Measurements from ENCODE around the gene KLHDC3. TPM values are rescaled to one million over a fixed set of nuclear protein-coding genes. Genes with fewer than 3 reads are reported as not detected.
A peak's percentile ranks its signal among the peaks of the same experiment; 100 is the strongest.

The KLHDC3 gene
- total RNA-seq, 4 donors from 2014 or later, result 49.3 to 86.1 (median 63.1) TPM

DNA sequence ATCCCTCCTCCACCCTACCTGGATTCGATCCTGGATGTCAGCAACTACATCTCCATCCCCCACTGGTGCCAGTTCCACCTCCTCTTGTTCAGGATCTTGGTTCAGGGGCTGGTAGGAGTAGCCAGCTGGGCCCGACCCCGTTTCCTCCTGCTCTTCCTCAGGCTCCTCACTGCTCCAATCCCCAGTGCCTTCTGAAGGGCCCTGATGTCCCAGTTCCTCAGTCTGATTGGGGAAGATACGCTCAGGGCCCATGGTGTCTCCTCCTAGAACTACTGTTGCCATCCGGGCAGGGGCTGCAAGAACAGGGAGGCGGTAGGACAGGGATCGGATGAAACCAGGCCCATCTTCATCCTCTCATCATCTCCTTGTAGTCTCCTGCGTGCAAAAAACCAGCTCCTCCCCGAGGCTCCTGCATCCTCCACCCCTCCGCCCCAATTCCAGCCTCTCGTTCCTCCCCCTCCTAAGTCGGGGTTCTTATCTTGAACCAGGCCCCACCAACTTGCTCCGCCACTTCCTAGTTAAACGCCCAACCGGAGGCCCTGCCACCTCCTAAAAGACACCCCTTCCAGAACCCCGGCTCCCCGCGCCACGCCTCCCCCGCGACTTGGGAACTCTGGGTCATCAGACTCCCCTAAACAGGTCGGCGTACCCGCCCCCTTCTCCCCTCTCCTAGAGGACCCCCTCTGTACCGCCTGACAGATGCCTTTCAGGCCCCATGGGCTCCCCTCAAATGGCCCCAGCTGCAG lies 779 bp upstream of the KLHDC3 start:
- Histone ChIP-seq H3K27me3 (no peaks in the 10 kb centered on the region), H3K27ac (peak overlapping the region; percentile 73), H3K4me1 (peaks cover 46% of the 10 kb centered on the region), H3K9me3 (no peaks in the 10 kb centered on the region), H3K36me3 (peaks cover 48% of the 10 kb centered on the region), H3K4me3 (peak overlapping the region; percentile 86)
- no peak for DNase-seq (ENCODE audit: low spot score in 2 of 2)
- no peak for TF ChIP-seq POLR2AphosphoS5 (IDR thresholded peaks at IDR 0.05)
- WGBS, result 2% methylated on average over 25 of the region's 25 CpGs

DNA sequence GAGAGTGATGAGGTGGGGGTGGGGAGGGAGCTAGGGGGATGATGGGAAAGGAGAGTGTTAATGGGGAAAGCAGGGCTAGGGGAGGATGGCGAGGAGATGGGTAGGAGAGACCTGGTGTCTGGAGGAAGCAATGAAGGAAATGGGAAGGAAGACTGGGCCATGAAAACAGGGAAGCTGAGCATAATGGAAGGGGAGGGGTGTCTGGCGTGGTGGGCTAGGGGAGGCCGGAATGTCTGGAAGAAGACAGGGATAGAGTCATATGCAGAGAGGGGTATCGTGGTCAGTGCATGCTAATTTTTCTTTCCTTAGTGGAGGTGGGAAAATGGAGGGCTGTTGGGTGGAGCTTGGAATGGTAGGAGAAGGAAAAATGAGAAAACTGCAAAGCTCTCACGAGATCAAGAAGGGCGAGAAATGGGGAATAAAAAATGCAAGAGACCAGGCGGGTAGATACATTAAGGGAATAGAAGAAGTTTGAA lies 423 bp downstream of the KLHDC3 start:
- H3K4me1 ChIP-seq, result peaks cover 46% of the 10 kb centered on the region
- no peak for DNase-seq (ENCODE audit: low spot score in 2 of 2)
- peak overlapping the region; percentile 71 for H3K27ac ChIP-seq
- H3K36me3 ChIP-seq, result peaks cover 46% of the 10 kb centered on the region
- no peaks in the 10 kb centered on the region for H3K27me3 ChIP-seq
- H3K9me3 ChIP-seq, result no peaks in the 10 kb centered on the region
- no peak for TF ChIP-seq EP300 (IDR thresholded peaks at IDR 0.05)
- TF ChIP-seq POLR2A (IDR thresholded peaks at IDR 0.05), result no peak
- TF ChIP-seq, protein P1, sequence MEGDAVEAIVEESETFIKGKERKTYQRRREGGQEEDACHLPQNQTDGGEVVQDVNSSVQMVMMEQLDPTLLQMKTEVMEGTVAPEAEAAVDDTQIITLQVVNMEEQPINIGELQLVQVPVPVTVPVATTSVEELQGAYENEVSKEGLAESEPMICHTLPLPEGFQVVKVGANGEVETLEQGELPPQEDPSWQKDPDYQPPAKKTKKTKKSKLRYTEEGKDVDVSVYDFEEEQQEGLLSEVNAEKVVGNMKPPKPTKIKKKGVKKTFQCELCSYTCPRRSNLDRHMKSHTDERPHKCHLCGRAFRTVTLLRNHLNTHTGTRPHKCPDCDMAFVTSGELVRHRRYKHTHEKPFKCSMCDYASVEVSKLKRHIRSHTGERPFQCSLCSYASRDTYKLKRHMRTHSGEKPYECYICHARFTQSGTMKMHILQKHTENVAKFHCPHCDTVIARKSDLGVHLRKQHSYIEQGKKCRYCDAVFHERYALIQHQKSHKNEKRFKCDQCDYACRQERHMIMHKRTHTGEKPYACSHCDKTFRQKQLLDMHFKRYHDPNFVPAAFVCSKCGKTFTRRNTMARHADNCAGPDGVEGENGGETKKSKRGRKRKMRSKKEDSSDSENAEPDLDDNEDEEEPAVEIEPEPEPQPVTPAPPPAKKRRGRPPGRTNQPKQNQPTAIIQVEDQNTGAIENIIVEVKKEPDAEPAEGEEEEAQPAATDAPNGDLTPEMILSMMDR (IDR thresholded peaks at IDR 0.05), result no peak
- no peak for TF ChIP-seq POLR2AphosphoS5 (IDR thresholded peaks at IDR 0.05)
- peak overlapping the region; percentile 86 for H3K4me3 ChIP-seq
- under 1% methylated on average over 7 of the region's 7 CpGs for WGBS

DNA sequence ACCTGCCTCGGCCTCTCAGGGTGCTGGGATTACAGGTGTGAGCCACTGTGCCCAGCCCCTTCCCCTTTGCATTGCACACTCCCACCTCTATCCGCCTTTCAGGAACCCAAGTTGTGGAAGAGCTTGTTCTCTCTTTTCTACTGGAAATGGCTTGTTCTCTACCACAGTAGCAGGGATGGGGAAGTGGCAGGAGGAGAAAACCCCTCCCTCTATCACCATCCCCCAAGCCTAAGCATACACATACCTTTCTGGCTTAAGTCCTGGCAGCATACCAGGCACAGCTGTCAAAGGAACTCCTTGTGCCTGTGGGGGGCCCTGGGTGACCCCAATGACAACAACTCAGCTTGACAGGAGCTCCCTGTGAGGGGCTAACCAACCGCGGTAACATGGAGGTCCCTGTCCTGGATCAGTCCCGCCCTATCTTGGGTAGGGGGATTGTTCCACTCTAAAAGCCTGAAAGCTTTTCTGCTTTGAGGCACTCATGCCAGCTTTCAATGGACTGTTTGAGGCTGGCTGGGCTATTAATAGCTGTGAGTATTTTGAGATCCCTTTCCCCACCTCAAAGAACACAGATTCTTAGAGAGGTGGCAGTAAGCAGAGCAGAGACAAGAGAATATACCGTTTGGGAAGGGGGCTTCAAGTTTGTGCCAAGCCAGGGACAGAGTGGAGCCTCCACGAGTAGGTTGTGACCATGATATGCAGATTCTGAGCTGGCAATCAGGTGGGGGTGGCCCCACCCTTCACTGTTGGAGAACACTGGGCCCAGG lies 2.3 kb downstream of the KLHDC3 start:
- H3K36me3 ChIP-seq, result peaks cover 27% of the 10 kb centered on the region
- H3K27ac ChIP-seq, result no peak overlapping the region
- 85% methylated on average over 7 of the region's 7 CpGs for WGBS
- no peaks in the 10 kb centered on the region for H3K27me3 ChIP-seq
- H3K4me1 ChIP-seq, result peaks cover 54% of the 10 kb centered on the region
- no peak for TF ChIP-seq POLR2A (IDR thresholded peaks at IDR 0.05)
- TF ChIP-seq, protein P1 (IDR thresholded peaks at IDR 0.05), result no peak
- no peak for TF ChIP-seq POLR2AphosphoS5 (IDR thresholded peaks at IDR 0.05)
- TF ChIP-seq EP300 (IDR thresholded peaks at IDR 0.05), result no peak
- no peak overlapping the region for H3K4me3 ChIP-seq
- H3K9me3 ChIP-seq, result no peaks in the 10 kb centered on the region
- no peak for DNase-seq (ENCODE audit: low spot score in 2 of 2)

DNA sequence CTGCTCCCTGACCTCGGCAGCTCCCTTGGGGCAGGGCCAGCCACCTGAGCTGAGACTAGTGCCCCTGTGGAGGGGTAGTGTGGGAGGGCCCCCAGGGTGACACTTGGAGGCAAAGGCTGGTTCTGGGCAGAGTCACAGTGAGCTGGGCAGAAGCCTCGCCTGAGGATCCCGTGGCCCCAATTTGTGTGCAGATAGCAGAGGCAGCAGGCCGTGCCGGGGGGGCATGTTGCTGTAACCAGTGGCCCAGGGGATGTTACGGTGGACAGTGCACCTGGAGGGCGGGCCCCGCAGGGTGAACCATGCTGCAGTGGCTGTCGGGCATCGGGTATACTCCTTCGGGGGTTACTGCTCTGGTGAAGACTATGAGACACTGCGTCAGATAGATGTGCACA lies 2.9 kb downstream of the KLHDC3 start:
- H3K4me1 ChIP-seq, result peaks cover 52% of the 10 kb centered on the region
- peaks cover 22% of the 10 kb centered on the region for H3K36me3 ChIP-seq
- TF ChIP-seq, protein P1 (IDR thresholded peaks at IDR 0.05), result no peak
- TF ChIP-seq EP300 (IDR thresholded peaks at IDR 0.05), result no peak
- no peak for TF ChIP-seq POLR2AphosphoS5 (IDR thresholded peaks at IDR 0.05)
- TF ChIP-seq POLR2A (IDR thresholded peaks at IDR 0.05), result no peak
- H3K4me3 ChIP-seq, result no peak overlapping the region
- no peak overlapping the region for H3K27ac ChIP-seq
- DNase-seq (ENCODE audit: low spot score in 2 of 2), result no peak
- WGBS, result 87% methylated on average over 5 of the region's 12 CpGs
- H3K27me3 ChIP-seq, result no peaks in the 10 kb centered on the region
- no peaks in the 10 kb centered on the region for H3K9me3 ChIP-seq

DNA sequence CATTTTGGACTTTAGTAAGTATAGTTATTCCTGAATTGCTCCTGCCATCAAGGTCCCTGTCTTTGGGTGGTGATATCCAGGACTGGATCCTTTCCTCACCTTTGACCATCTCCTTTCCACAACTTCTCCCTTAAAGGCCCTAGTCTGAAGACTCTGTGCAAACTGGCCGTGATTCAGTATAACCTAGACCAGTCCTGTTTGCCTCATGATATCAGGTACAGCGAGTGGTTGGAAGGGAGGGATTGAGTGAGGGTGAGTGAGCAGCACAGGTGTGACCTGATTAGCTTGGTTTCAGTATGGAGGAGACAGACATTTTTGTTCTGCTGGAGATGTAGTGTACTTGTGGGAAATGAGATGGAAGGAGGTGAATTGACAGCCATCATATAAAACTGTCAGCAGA lies 5.1 kb downstream of the KLHDC3 start:
- DNase-seq (ENCODE audit: low spot score in 2 of 2), result no peak
- no peak overlapping the region for H3K4me3 ChIP-seq
- H3K9me3 ChIP-seq, result no peaks in the 10 kb centered on the region
- no peaks in the 10 kb centered on the region for H3K27me3 ChIP-seq
- peaks cover 54% of the 10 kb centered on the region for H3K4me1 ChIP-seq
- no peak overlapping the region for H3K27ac ChIP-seq
- TF ChIP-seq POLR2A (IDR thresholded peaks at IDR 0.05) (no peak), POLR2AphosphoS5 (IDR thresholded peaks at IDR 0.05) (no peak), EP300 (IDR thresholded peaks at IDR 0.05) (no peak)
- TF ChIP-seq, protein P1 (IDR thresholded peaks at IDR 0.05), result no peak
- 94% methylated on average over 2 of the region's 2 CpGs for WGBS
- H3K36me3 ChIP-seq, result peaks cover 19% of the 10 kb centered on the region

Measured in suprapubic skin (tissue), 4 donors.